ENCODE measurements around the gene GRIN3A. TPM values are rescaled to one million over a fixed set of nuclear protein-coding genes. Genes with fewer than 3 reads are reported as not detected.
"Not testable (repeated sequence)": the region's sequence is repeated elsewhere in the genome, so short reads cannot be mapped to it uniquely, and the experiment has no call there.

GRIN3A gene
- total RNA-seq, 1 donor from 2014 or later, result 0.15 TPM

- no peak for DNase-seq
- H3K9me3 Mint-ChIP-seq (ENCODE audit: unreplicated experiment), result no peaks in the 10 kb centered on the region
- H3K4me3 Mint-ChIP-seq (ENCODE audit: unreplicated experiment), result no peak overlapping the region
- H3K27ac Mint-ChIP-seq (ENCODE audit: unreplicated experiment), result no peak overlapping the region
- H3K27me3 Mint-ChIP-seq (ENCODE audit: unreplicated experiment), result no peaks in the 10 kb centered on the region
- no peaks in the 10 kb centered on the region for H3K36me3 Mint-ChIP-seq (ENCODE audit: unreplicated experiment)
- H3K4me1 Mint-ChIP-seq (ENCODE audit: low read depth, unreplicated experiment), result no peaks in the 10 kb centered on the region
- TF ChIP-seq CTCF (IDR thresholded peaks at IDR 0.05; ENCODE audit: partially characterized antibody, unreplicated experiment), result no peak
Observed at GRCh38 chr9:101593345-101593744, 145.1 kb downstream of the GRIN3A start.

- H3K4me3 Mint-ChIP-seq (ENCODE audit: unreplicated experiment), result no peak overlapping the region
- DNase-seq, result no peak
- no peak overlapping the region for H3K27ac Mint-ChIP-seq (ENCODE audit: unreplicated experiment)
- no peaks in the 10 kb centered on the region for H3K4me1 Mint-ChIP-seq (ENCODE audit: low read depth, unreplicated experiment)
- TF ChIP-seq CTCF (IDR thresholded peaks at IDR 0.05; ENCODE audit: partially characterized antibody, unreplicated experiment), result no peak
- no peaks in the 10 kb centered on the region for H3K9me3 Mint-ChIP-seq (ENCODE audit: unreplicated experiment)
- no peaks in the 10 kb centered on the region for H3K36me3 Mint-ChIP-seq (ENCODE audit: unreplicated experiment)
- H3K27me3 Mint-ChIP-seq (ENCODE audit: unreplicated experiment), result no peaks in the 10 kb centered on the region
Observed at GRCh38 chr9:101592788-101593187, 145.7 kb downstream of the GRIN3A start.

GRCh38 chr9:101591787-101592446 lies 146.5 kb downstream of the GRIN3A start:
- no peak for TF ChIP-seq CTCF (IDR thresholded peaks at IDR 0.05; ENCODE audit: partially characterized antibody, unreplicated experiment)
- no peaks in the 10 kb centered on the region for H3K9me3 Mint-ChIP-seq (ENCODE audit: unreplicated experiment)

GRCh38 chr9:101590901-101591300 lies 147.5 kb downstream of the GRIN3A start:
- Mint-ChIP-seq H3K27me3 (ENCODE audit: unreplicated experiment) (no peaks in the 10 kb centered on the region), H3K27ac (ENCODE audit: unreplicated experiment) (no peak overlapping the region), H3K4me1 (ENCODE audit: low read depth, unreplicated experiment) (no peaks in the 10 kb centered on the region), H3K36me3 (ENCODE audit: unreplicated experiment) (no peaks in the 10 kb centered on the region), H3K4me3 (ENCODE audit: unreplicated experiment) (no peak overlapping the region), H3K9me3 (ENCODE audit: unreplicated experiment) (no peaks in the 10 kb centered on the region)
- no peak for DNase-seq
- TF ChIP-seq CTCF (IDR thresholded peaks at IDR 0.05; ENCODE audit: partially characterized antibody, unreplicated experiment), result no peak

More at GRCh38 chr9:101591787-101592446, 146.5 kb downstream of the GRIN3A start:
- no peak for DNase-seq
- H3K4me1 Mint-ChIP-seq (ENCODE audit: low read depth, unreplicated experiment), result no peaks in the 10 kb centered on the region
- H3K27ac Mint-ChIP-seq (ENCODE audit: unreplicated experiment), result no peak overlapping the region
- no peaks in the 10 kb centered on the region for H3K36me3 Mint-ChIP-seq (ENCODE audit: unreplicated experiment)
- no peaks in the 10 kb centered on the region for H3K27me3 Mint-ChIP-seq (ENCODE audit: unreplicated experiment)
- no peak overlapping the region for H3K4me3 Mint-ChIP-seq (ENCODE audit: unreplicated experiment)

- H3K36me3 Mint-ChIP-seq (ENCODE audit: unreplicated experiment); H3K9me3 Mint-ChIP-seq (ENCODE audit: unreplicated experiment); H3K27me3 Mint-ChIP-seq (ENCODE audit: unreplicated experiment); H3K4me1 Mint-ChIP-seq (ENCODE audit: low read depth, unreplicated experiment); H3K27ac Mint-ChIP-seq (ENCODE audit: unreplicated experiment); DNase-seq; H3K4me3 Mint-ChIP-seq (ENCODE audit: unreplicated experiment): not testable (repeated sequence)
Observed at GRCh38 chr9:101590074-101590473, 148.4 kb downstream of the GRIN3A start.

Data from glutamatergic neuron (in vitro differentiated cells).